H1 (cell line): ENCODE data around the gene FANCI. TPM values are rescaled to one million over a fixed set of nuclear protein-coding genes. Genes with fewer than 3 reads are reported as not detected.

ENCODE experiments used
- CTCF ChIA-PET: fragments of 300-600 bp; sonication (Branson Sonifier 250); formaldehyde crosslinking; loops from one replicate; lab custom pipeline; 2021; ENCODE audit not compliant: partially characterized antibody; lab: Charles Lee
- POLR2A ChIA-PET: fragments of 300-600 bp; sonication (Branson Sonifier 250); formaldehyde crosslinking; loops from one replicate; lab custom pipeline; 2021; ENCODE audit warnings: inconsistent platforms; ENCODE audit not compliant: partially characterized antibody; lab: Charles Lee
- DNase-seq, 2 experiments: peaks; one replicate each; pipeline versions ENCODE4 v3.0.0 to v3.0.0-alpha.2; 2010 to 2022; ENCODE audit warnings: low spot score in 2 of 2, low read depth in 1 of 2, mixed read lengths in 1 of 2
- FAIRE-seq: peaks from 2 replicates; lab custom pipeline; 2011; peaks lifted over from hg19 to GRCh38; lab: Jason Lieb, UNC
- H2AFZ ChIP-seq: 2 replicates; pipeline ENCODE4 v1.8.1; 2012; ENCODE audit warnings: low read length, inconsistent platforms
- H2AK5ac ChIP-seq: 2 replicates; pipeline ENCODE4 v1.6.1; 2013; ENCODE audit warnings: low read depth, low read length
- H2BK120ac ChIP-seq: replicated peaks from 2 replicates; pipeline ENCODE3; 2013; ENCODE audit warnings: low read depth, low read length, inconsistent platforms
- H2BK12ac ChIP-seq: 2 replicates; pipeline ENCODE4 v1.6.1; 2013; ENCODE audit warnings: low read depth, low read length
- H2BK15ac ChIP-seq: 2 replicates; pipeline ENCODE4 v1.6.1; 2013; ENCODE audit warnings: low read length
- H2BK20ac ChIP-seq: 2 replicates; pipeline ENCODE4 v1.6.1; 2013; ENCODE audit warnings: low read length
- H2BK5ac ChIP-seq: 2 replicates; pipeline ENCODE4 v1.6.1; 2013; ENCODE audit warnings: low read depth, low read length
- H3K14ac ChIP-seq: 2 replicates; pipeline ENCODE4 v1.6.1; 2013; ENCODE audit warnings: inconsistent platforms; ENCODE audit not compliant: insufficient read length
- H3K18ac ChIP-seq: 2 replicates; pipeline ENCODE4 v1.6.1; 2013; ENCODE audit warnings: low read length; ENCODE audit errors: extremely low read depth
- H3K23ac ChIP-seq: 2 replicates; pipeline ENCODE4 v1.6.1; 2013; ENCODE audit warnings: inconsistent platforms; ENCODE audit not compliant: insufficient read length
- H3K23me2 ChIP-seq: 2 replicates; pipeline ENCODE4 v1.6.1; 2013; ENCODE audit warnings: low read depth, low read length
- H3K27ac ChIP-seq: 2 replicates; pipeline ENCODE4 v1.6.1; 2011; ENCODE audit warnings: low read depth, low read length, inconsistent platforms
- H3K27me3 ChIP-seq, 4 experiments: replicated peaks in 1 of 4; 1 replicate in 1 of 4; 2 replicates in 3 of 4; pipeline versions ENCODE4 v1.6.1 to v1.8.1; 2011 to 2013; ENCODE audit warnings: low read length in 3 of 4, mild to moderate bottlenecking in 3 of 4, inconsistent platforms in 2 of 4, mixed read lengths in 2 of 4, moderate library complexity in 1 of 4; ENCODE audit not compliant: control insufficient read depth in 3 of 4, insufficient read depth in 3 of 4; ENCODE audit errors: extremely low read depth in 1 of 4
- H3K36me3 ChIP-seq, 4 experiments: 2 replicates each; pipeline versions ENCODE4 v1.6.1 to v1.8.1; 2011 to 2013; ENCODE audit warnings: mild to moderate bottlenecking in 4 of 4, low read length in 3 of 4, moderate library complexity in 2 of 4, control low read depth in 1 of 4, inconsistent platforms in 1 of 4; ENCODE audit not compliant: insufficient read depth in 4 of 4, control insufficient read depth in 2 of 4
- H3K4ac ChIP-seq: replicated peaks from 2 replicates; pipeline ENCODE3; 2013; ENCODE audit warnings: low read length, low read depth, mixed read lengths, inconsistent platforms; ENCODE audit not compliant: insufficient read length
- H3K4me1 ChIP-seq, 4 experiments: replicated peaks in 1 of 4; 1 replicate in 1 of 4; 2 replicates in 3 of 4; pipeline versions ENCODE4 v1.6.1 to v1.8.1; 2011 to 2013; ENCODE audit warnings: low read length in 3 of 4, inconsistent platforms in 2 of 4, mixed read lengths in 1 of 4; ENCODE audit not compliant: insufficient read depth in 4 of 4, control insufficient read depth in 3 of 4
- H3K4me2 ChIP-seq, 2 experiments: 2 replicates each; pipeline versions ENCODE4 v1.6.1 to v1.8.1; 2011 to 2013; ENCODE audit warnings: low read depth in 2 of 2, low read length in 2 of 2, control low read depth in 1 of 2, inconsistent platforms in 1 of 2, mild to moderate bottlenecking in 1 of 2; ENCODE audit not compliant: insufficient read depth in 1 of 2
- H3K4me3 ChIP-seq, 4 experiments: fragments of 200-600, 300-600 bp in 1 of 4; sonication (generic), shearing (Covaris generic), sonication (Bioruptor Twin) in 1 of 4; 2 replicates each; pipeline versions ENCODE4 v1.5.1 to v1.8.1; 2011 to 2016; ENCODE audit warnings: low read length in 4 of 4, low read depth in 3 of 4, control low read depth in 2 of 4, inconsistent platforms in 2 of 4, mild to moderate bottlenecking in 2 of 4, mixed read lengths in 1 of 4, moderate library complexity in 1 of 4; ENCODE audit not compliant: insufficient read depth in 2 of 4; ENCODE audit errors: extremely low read depth in 1 of 4
- H3K56ac ChIP-seq: replicated peaks from 2 replicates; pipeline ENCODE3; 2013; ENCODE audit warnings: low read depth, mild to moderate bottlenecking, mixed read lengths, low read length, inconsistent platforms; ENCODE audit not compliant: insufficient read length
- H3K79me1 ChIP-seq: 2 replicates; pipeline ENCODE4 v1.6.1; 2013; ENCODE audit warnings: low read depth, low read length, control low read depth
- H3K79me2 ChIP-seq, 2 experiments: 2 replicates each; pipeline versions ENCODE4 v1.6.1 to v1.8.1; 2012 to 2013; ENCODE audit warnings: low read length in 2 of 2, mild to moderate bottlenecking in 2 of 2, inconsistent platforms in 1 of 2; ENCODE audit not compliant: insufficient read depth in 2 of 2, control insufficient read depth in 1 of 2
- H3K9ac ChIP-seq, 4 experiments: replicated peaks in 1 of 4; 1 replicate in 1 of 4; 2 replicates in 3 of 4; pipeline versions ENCODE4 v1.6.1 to v1.8.1; 2011 to 2013; ENCODE audit warnings: low read depth in 3 of 4, low read length in 3 of 4, control low read depth in 2 of 4, mild to moderate bottlenecking in 2 of 4, moderate library complexity in 2 of 4, inconsistent platforms in 1 of 4; ENCODE audit errors: extremely low read depth in 1 of 4
- H3K9me3 ChIP-seq, 2 experiments: 2 replicates each; pipeline versions ENCODE4 v1.6.1 to v1.8.1; 2012 to 2013; ENCODE audit warnings: mild to moderate bottlenecking in 2 of 2, moderate library complexity in 2 of 2, control low read depth in 1 of 2, inconsistent platforms in 1 of 2, low read depth in 1 of 2, low read length in 1 of 2, mixed read lengths in 1 of 2; ENCODE audit not compliant: insufficient read depth in 2 of 2
- H4K20me1 ChIP-seq, 2 experiments: replicated peaks in 1 of 2; 2 replicates each; pipeline versions ENCODE3 to v1.8.1; 2011 to 2013; ENCODE audit warnings: inconsistent platforms in 2 of 2, low read length in 2 of 2, mild to moderate bottlenecking in 1 of 2; ENCODE audit not compliant: insufficient read depth in 2 of 2, control insufficient read depth in 1 of 2
- H4K5ac ChIP-seq: 2 replicates; pipeline ENCODE4 v1.6.1; 2013; ENCODE audit warnings: low read length, low read depth, mixed read lengths, inconsistent platforms; ENCODE audit not compliant: insufficient read length
- H4K8ac ChIP-seq: 2 replicates; pipeline ENCODE4 v1.8.0; 2013; ENCODE audit warnings: mild to moderate bottlenecking, moderate library complexity, low read length, inconsistent platforms; ENCODE audit not compliant: insufficient read depth; ENCODE audit errors: extremely low read depth
- H4K91ac ChIP-seq: replicated peaks from 2 replicates; pipeline ENCODE3; 2013; ENCODE audit warnings: low read length, mixed read lengths, inconsistent platforms; ENCODE audit not compliant: insufficient read length
- BACH1 ChIP-seq: IDR thresholded peaks from 2 replicates; pipeline ENCODE4 v1.6.1; 2012; ENCODE audit warnings: low read length, improper control_type of control experiment
- CBX8 ChIP-seq: fragments of 300-800, 300-1000 bp; sonication (generic); IDR thresholded peaks from 2 replicates; pipeline ENCODE4 v1.7.1; 2016; ENCODE audit warnings: low read depth, low read length, borderline replicate concordance
- CTBP2 ChIP-seq: IDR thresholded peaks from 2 replicates; pipeline ENCODE4 v1.7.0; 2011; ENCODE audit warnings: borderline replicate concordance, mild to moderate bottlenecking, moderate library complexity, mixed read lengths, low read length; ENCODE audit not compliant: insufficient read depth, insufficient read length
- NANOG ChIP-seq: IDR thresholded peaks from 2 replicates; pipeline ENCODE4 v1.6.1; 2011; ENCODE audit warnings: low read length, low read depth, mild to moderate bottlenecking, inconsistent platforms; ENCODE audit not compliant: insufficient read depth, poor library complexity, severe bottlenecking
- SAP30 ChIP-seq: fragments of 300-600 bp; sonication (generic); IDR thresholded peaks from 2 replicates; pipeline ENCODE4 v1.7.1; 2012; ENCODE audit warnings: low read length, moderate library complexity, mild to moderate bottlenecking, inconsistent platforms; ENCODE audit not compliant: insufficient read depth, insufficient replicate concordance
- SIN3A ChIP-seq, 2 experiments: IDR thresholded peaks in 1 of 2; conservative IDR thresholded peaks in 1 of 2; 2 replicates each; pipeline ENCODE4 v1.6.1; 2011 to 2012; ENCODE audit warnings: low read length in 2 of 2, improper control_type of control experiment in 1 of 2, low read depth in 1 of 2, mild to moderate bottlenecking in 1 of 2
- TAF7 ChIP-seq: optimal IDR thresholded peaks from 2 replicates; pipeline ENCODE3; 2011; ENCODE audit warnings: low read depth, mild to moderate bottlenecking, inconsistent platforms, low read length, moderate library complexity, borderline replicate concordance
- TBP ChIP-seq: IDR thresholded peaks from 2 replicates; pipeline ENCODE4 v1.6.1; 2011; ENCODE audit warnings: low read depth, low read length, improper control_type of control experiment
- WGBS, 2 experiments: shearing (Covaris generic) in 1 of 2; methylation state at CpG; one replicate each; pipeline versions ENCODE4 v1.1.6 to v1.1.7; 2013 to 2015; ENCODE audit warnings: low lambda C conversion rate in 2 of 2, mixed read lengths in 2 of 2, inconsistent platforms in 1 of 2, low coverage in 1 of 2, missing lambda C conversion rate in 1 of 2; ENCODE audit not compliant: insufficient replicate concordance in 2 of 2, insufficient coverage in 1 of 2, insufficient read length in 1 of 2; ENCODE audit errors: extremely low coverage in 1 of 2, missing lambda C conversion rate in 1 of 2; 5-methylcytosine and 5-hydroxymethylcytosine counted together
- polyA plus RNA-seq, 7 experiments: library from polyadenylated mRNA; depleted of rRNA in 3 of 7; stranded (reverse) in 5 of 7; unstranded in 2 of 7; fragments of >200 nt in 5 of 7; fragments of 200-250 nt in 2 of 7; gene quantifications; 1 replicate in 5 of 7; 2 replicates in 1 of 7; 4 replicates in 1 of 7; pipeline versions ENCODE4 v1.2.1 to v1.2.3, GENCODE V29; 2011 to 2013; ENCODE audit warnings: missing spikeins in 2 of 7, mixed read lengths in 2 of 7
- total RNA-seq: library from RNA; stranded (reverse); fragmentation: NEBNext Ultra II Directional; extraction: Animal tissue kit (Norgen Biotek cat#: 25700); gene quantifications from 2 replicates; pipeline ENCODE4 v1.2.1, GENCODE V29; 2021

Gene FANCI
- total and polyA plus RNA-seq, 2 of the 8 experiments (the other 6 are each of a cell fraction or from before 2014, with no cell fraction given) = 37.8 to 115 TPM

- Histone ChIP-seq H4K20me1 (peaks cover 0 to 3% of the 10 kb centered on the region in 2 experiments), H3K18ac (no peak overlapping the region), H4K5ac (no peak overlapping the region), H3K4me3 (no peak overlapping the region), H3K9ac (no peak overlapping the region), H3K14ac (no peak overlapping the region), H2BK20ac (no peak overlapping the region), H3K79me1 (no peaks in the 10 kb centered on the region), H3K27ac (no peak overlapping the region), H3K27me3 (peaks cover 17 to 38% (median 25%) of the 10 kb centered on the region in 4 experiments), H2BK12ac (no peak overlapping the region), H3K23me2 (0 out of 2 replicates have a peak, but pooled peaks cover under 1% of the 10 kb centered on the region), H2AFZ (no peak overlapping the region), H2AK5ac (no peak overlapping the region), H2BK15ac (no peak overlapping the region), H3K56ac (no peak overlapping the region), H3K9me3 (no peaks in the 10 kb centered on the region), H2BK120ac (no peak overlapping the region), H4K91ac (no peak overlapping the region), H2BK5ac (no peak overlapping the region), H4K8ac (no peak overlapping the region), H3K23ac (no peak overlapping the region), H3K79me2 (no peaks in the 10 kb centered on the region), H3K4me1 (no peaks in the 10 kb centered on the region; a peak in 2 of 7 replicates), H3K36me3 (no peaks in the 10 kb centered on the region), H3K4me2 (no peak overlapping the region), H3K4ac (no peak overlapping the region)
- CTCF ChIA-PET = interaction anchor here (0.8 to 18.6 kb wide), 10 partner anchors 9 to 178 kb away, joined by 4 to 412 read pairs (median 64); partner anchors contain the start of gene RHCG
- POLR2A ChIA-PET = interaction anchor here (1.2 kb wide), 1 partner anchor 116 kb away, joined by 4 read pairs; no protein-coding TSS in a partner anchor
- TF ChIP-seq CBX8 (no peak), SAP30 (no peak), CTBP2 (no peak), BACH1 (no peak), SIN3A (conservative IDR thresholded peaks at IDR 0.05 in 1 of 2, IDR thresholded peaks at IDR 0.05 in 1 of 2; ENCODE audit: low read depth in 1 of 2, low read length in 2 of 2) (no peak), TBP (no peak), TAF7 (no peak), NANOG (no peak)
- DNase-seq (no peak), FAIRE-seq (no peak)
- 77% methylated on average over 1 of the region's 2 CpGs; no CpG with 5 or more reads in 1 of the 2 experiments for WGBS, 2 experiments
Measured at GRCh38 chr15:89353991-89354390, 110.2 kb downstream of the FANCI start.
